Astrocyte (in vitro differentiated cells and primary cell): ENCODE measurements around the gene BACH2. TPM values are rescaled to one million over a fixed set of nuclear protein-coding genes. Genes with fewer than 3 reads are reported as not detected.
A peak's percentile ranks its signal among the peaks of the same experiment; 100 is the strongest.
"Not testable (repeated sequence)": the region's sequence is repeated elsewhere in the genome, so short reads cannot be mapped to it uniquely, and the experiment has no call there.

Experiments
- DNase-seq: peaks from one replicate; pipeline ENCODE4 v3.0.0-alpha.2; 2010; ENCODE audit warnings: low read depth
- FAIRE-seq: peaks from 2 replicates; lab custom pipeline; 2011; peaks lifted over from hg19 to GRCh38; lab: Jason Lieb, UNC
- H2AFZ ChIP-seq: 2 replicates; pipeline ENCODE4 v1.6.0; 2012; ENCODE audit warnings: low read depth, low read length, inconsistent platforms
- H3K27ac ChIP-seq: 2 replicates; pipeline ENCODE4 v1.5.1; 2011; ENCODE audit warnings: low read depth, low read length, inconsistent platforms
- H3K27me3 ChIP-seq: 2 replicates; pipeline ENCODE4 v1.6.0; 2011; ENCODE audit warnings: low read length, inconsistent platforms; ENCODE audit not compliant: insufficient read depth
- H3K36me3 ChIP-seq: 2 replicates; pipeline ENCODE4 v1.5.1; 2011; ENCODE audit warnings: low read length, inconsistent platforms; ENCODE audit not compliant: insufficient read depth
- H3K4me1 ChIP-seq: 2 replicates; pipeline ENCODE4 v1.5.1; 2011; ENCODE audit warnings: low read length, inconsistent platforms; ENCODE audit not compliant: insufficient read depth
- H3K4me2 ChIP-seq: 2 replicates; pipeline ENCODE4 v1.6.0; 2012; ENCODE audit warnings: low read length, inconsistent platforms
- H3K4me3 ChIP-seq: 2 replicates; pipeline ENCODE4 v1.5.1; 2011; ENCODE audit warnings: low read depth, mild to moderate bottlenecking, low read length, inconsistent platforms; ENCODE audit not compliant: insufficient read depth
- H3K79me2 ChIP-seq: 2 replicates; pipeline ENCODE4 v1.6.0; 2012; ENCODE audit warnings: mild to moderate bottlenecking, low read length, inconsistent platforms; ENCODE audit not compliant: insufficient read depth
- H3K9ac ChIP-seq: 2 replicates; pipeline ENCODE4 v1.6.0; 2012; ENCODE audit warnings: mild to moderate bottlenecking, low read length, inconsistent platforms
- H3K9me3 ChIP-seq: 2 replicates; pipeline ENCODE4 v1.5.1; 2012; ENCODE audit warnings: low read depth, mild to moderate bottlenecking, low read length, inconsistent platforms; ENCODE audit not compliant: insufficient read depth
- H4K20me1 ChIP-seq: 2 replicates; pipeline ENCODE4 v1.6.0; 2012; ENCODE audit warnings: low read length, inconsistent platforms; ENCODE audit not compliant: insufficient read depth
- H3K27ac Mint-ChIP-seq: one replicate; pipeline ENCODE4 v1.8.0; 2021; ENCODE audit warnings: mild to moderate bottlenecking, mixed read lengths; ENCODE audit not compliant: unreplicated experiment
- H3K27me3 Mint-ChIP-seq: one replicate; pipeline ENCODE4 v1.8.0; 2021; ENCODE audit warnings: low read depth, mixed read lengths; ENCODE audit not compliant: unreplicated experiment
- H3K36me3 Mint-ChIP-seq: one replicate; pipeline ENCODE4 v1.8.0; 2021; ENCODE audit warnings: low read depth, mixed read lengths; ENCODE audit not compliant: unreplicated experiment
- H3K4me1 Mint-ChIP-seq: one replicate; pipeline ENCODE4 v1.8.0; 2021; ENCODE audit warnings: low read depth, mixed read lengths; ENCODE audit not compliant: unreplicated experiment
- H3K4me3 Mint-ChIP-seq: one replicate; pipeline ENCODE4 v1.8.0; 2021; ENCODE audit warnings: mild to moderate bottlenecking, moderate library complexity, mixed read lengths; ENCODE audit not compliant: unreplicated experiment
- H3K9me3 Mint-ChIP-seq: one replicate; pipeline ENCODE4 v1.8.0; 2021; ENCODE audit warnings: mild to moderate bottlenecking, mixed read lengths; ENCODE audit not compliant: unreplicated experiment
- EZH2 ChIP-seq: IDR thresholded peaks from 2 replicates; pipeline ENCODE4 v1.6.1; 2012; ENCODE audit warnings: mild to moderate bottlenecking, low read length, inconsistent platforms; ENCODE audit not compliant: insufficient read depth
- total RNA-seq: library from RNA; stranded (reverse); gene quantifications from 2 replicates; pipeline ENCODE4 v1.2.1, GENCODE V29; 2021
- TF ChIP-seq, protein P1 (sequence below): IDR thresholded peaks from 2 replicates; pipeline ENCODE4 v1.5.1; 2011; ENCODE audit warnings: low read depth, mild to moderate bottlenecking, inconsistent platforms, low read length, moderate library complexity; ENCODE audit not compliant: insufficient read depth

BACH2 gene
- total RNA-seq, 1 donor from 2014 or later, result 17.5 TPM

GRCh38 chr6:90033746-90034271, 262.8 kb downstream of the BACH2 start:
- Histone ChIP-seq H3K79me2 (no peaks in the 10 kb centered on the region), H3K9ac (no peak overlapping the region), H4K20me1 (no peaks in the 10 kb centered on the region), H3K27me3 (no peaks in the 10 kb centered on the region), H3K36me3 (no peaks in the 10 kb centered on the region), H3K4me1 (no peaks in the 10 kb centered on the region), H3K4me2 (no peak overlapping the region), H3K27ac (no peak overlapping the region), H3K9me3 (no peaks in the 10 kb centered on the region), H2AFZ (no peak overlapping the region), H3K4me3 (no peak overlapping the region)
- Mint-ChIP-seq H3K27ac (peak overlapping the region; percentile 18), H3K4me1 (peaks cover 17% of the 10 kb centered on the region), H3K4me3 (no peak overlapping the region), H3K36me3 (peaks cover 2% of the 10 kb centered on the region), H3K27me3 (no peaks in the 10 kb centered on the region), H3K9me3 (peaks cover 10% of the 10 kb centered on the region)
- DNase-seq (no peak), FAIRE-seq (no peak)
- TF ChIP-seq, protein P1, sequence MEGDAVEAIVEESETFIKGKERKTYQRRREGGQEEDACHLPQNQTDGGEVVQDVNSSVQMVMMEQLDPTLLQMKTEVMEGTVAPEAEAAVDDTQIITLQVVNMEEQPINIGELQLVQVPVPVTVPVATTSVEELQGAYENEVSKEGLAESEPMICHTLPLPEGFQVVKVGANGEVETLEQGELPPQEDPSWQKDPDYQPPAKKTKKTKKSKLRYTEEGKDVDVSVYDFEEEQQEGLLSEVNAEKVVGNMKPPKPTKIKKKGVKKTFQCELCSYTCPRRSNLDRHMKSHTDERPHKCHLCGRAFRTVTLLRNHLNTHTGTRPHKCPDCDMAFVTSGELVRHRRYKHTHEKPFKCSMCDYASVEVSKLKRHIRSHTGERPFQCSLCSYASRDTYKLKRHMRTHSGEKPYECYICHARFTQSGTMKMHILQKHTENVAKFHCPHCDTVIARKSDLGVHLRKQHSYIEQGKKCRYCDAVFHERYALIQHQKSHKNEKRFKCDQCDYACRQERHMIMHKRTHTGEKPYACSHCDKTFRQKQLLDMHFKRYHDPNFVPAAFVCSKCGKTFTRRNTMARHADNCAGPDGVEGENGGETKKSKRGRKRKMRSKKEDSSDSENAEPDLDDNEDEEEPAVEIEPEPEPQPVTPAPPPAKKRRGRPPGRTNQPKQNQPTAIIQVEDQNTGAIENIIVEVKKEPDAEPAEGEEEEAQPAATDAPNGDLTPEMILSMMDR, result no peak
- TF ChIP-seq EZH2, result no peak

DNA sequence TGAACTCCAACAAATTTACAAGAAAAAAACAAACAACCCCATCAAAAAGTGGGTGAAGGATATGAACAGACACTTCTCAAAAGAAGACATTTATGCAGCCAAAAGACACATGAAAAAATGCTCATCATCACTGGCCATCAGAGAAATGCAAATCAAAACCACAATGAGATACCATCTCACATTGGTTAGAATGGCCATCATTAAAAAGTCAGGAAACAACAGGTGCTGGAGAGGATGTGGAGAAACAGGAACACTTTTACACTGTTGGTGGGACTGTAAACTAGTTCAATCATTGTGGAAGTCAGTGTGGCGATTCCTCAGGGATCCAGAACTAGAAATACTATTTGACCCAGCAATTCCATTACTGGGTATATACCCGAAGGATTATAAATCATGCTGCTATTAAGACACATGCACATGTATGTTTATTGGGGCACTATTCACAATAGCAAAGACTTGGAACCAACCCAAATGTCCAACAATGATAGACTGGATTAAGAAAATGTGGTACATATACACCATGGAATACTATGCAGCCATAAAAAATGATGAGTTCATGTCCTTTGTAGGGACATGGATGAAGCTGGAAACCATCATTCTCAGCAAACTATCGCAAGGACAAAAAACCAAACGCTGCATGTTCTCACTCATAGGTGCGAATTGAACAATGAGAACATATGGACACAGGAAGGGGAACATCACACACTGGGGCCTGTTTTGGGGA, 264.0 kb downstream of the BACH2 start:
- not testable (repeated sequence) for H3K4me3 Mint-ChIP-seq, H3K4me2 ChIP-seq, H3K27me3 Mint-ChIP-seq, H3K27ac Mint-ChIP-seq, H3K36me3 Mint-ChIP-seq, H4K20me1 ChIP-seq, H2AFZ ChIP-seq, H3K27ac ChIP-seq, H3K79me2 ChIP-seq, H3K27me3 ChIP-seq, H3K9ac ChIP-seq, DNase-seq, H3K9me3 Mint-ChIP-seq, H3K9me3 ChIP-seq, H3K36me3 ChIP-seq, FAIRE-seq, H3K4me3 ChIP-seq, H3K4me1 ChIP-seq
- peaks cover 19% of the 10 kb centered on the region for H3K4me1 Mint-ChIP-seq

DNA sequence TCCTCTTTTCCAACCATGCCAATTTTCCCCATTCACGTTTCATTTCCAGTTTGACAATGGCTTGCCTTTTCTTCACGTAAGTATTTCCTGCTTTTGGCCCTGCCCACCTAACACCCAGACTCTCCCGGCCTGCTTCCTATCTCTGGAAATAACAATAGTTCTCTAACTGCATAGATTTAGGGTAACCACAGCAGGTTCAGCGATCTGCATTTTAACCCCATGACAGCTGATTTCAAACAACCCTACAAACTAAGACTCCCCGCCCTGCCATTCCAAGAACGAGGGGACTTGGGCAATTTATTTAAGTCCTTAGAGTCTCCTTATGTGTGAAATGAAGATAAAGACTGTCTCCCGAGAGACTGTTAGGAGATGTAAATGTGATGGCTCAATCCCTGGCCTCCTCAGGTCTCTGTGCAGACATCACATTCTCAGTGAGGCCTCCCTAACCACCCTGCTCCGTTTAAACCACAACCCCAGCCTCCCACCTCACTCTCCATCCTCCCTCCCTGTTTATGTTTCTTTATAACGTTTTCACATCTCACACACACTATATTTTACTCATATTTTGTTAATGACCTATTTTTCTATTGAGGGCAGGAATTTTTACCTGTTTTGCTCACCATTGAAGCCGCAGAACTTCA, 267.5 kb downstream of the BACH2 start:
- no peak overlapping the region for H2AFZ ChIP-seq
- no peaks in the 10 kb centered on the region for H4K20me1 ChIP-seq
- peaks cover 7% of the 10 kb centered on the region for H3K4me1 ChIP-seq
- no peak overlapping the region for H3K27ac ChIP-seq
- no peaks in the 10 kb centered on the region for H3K79me2 ChIP-seq
- DNase-seq (no peak), FAIRE-seq (no peak)
- no peak overlapping the region for H3K4me3 ChIP-seq
- H3K9ac ChIP-seq, result no peak overlapping the region
- no peak for TF ChIP-seq EZH2
- TF ChIP-seq, protein P1, result no peak
- no peak overlapping the region for H3K4me2 ChIP-seq
- no peaks in the 10 kb centered on the region for H3K9me3 ChIP-seq
- Mint-ChIP-seq H3K9me3 (peaks cover 7% of the 10 kb centered on the region), H3K36me3 (no peaks in the 10 kb centered on the region), H3K27ac (no peak overlapping the region), H3K4me1 (peaks cover 19% of the 10 kb centered on the region), H3K4me3 (no peak overlapping the region), H3K27me3 (no peaks in the 10 kb centered on the region)
- no peaks in the 10 kb centered on the region for H3K36me3 ChIP-seq
- H3K27me3 ChIP-seq, result no peaks in the 10 kb centered on the region
